Pancreas (tissue), 10 donors: ENCODE measurements around the gene CD46. TPM values are rescaled to one million over a fixed set of nuclear protein-coding genes. Genes with fewer than 3 reads are reported as not detected.

ENCODE experiments used
- ATAC-seq, 4 donors: fragments of 200-7000 bp; cut with Tn5 transposase; one replicate each; pipeline versions ENCODE4 v1.8.0 to v1.9.1; 2020; ENCODE audit warnings: mild to moderate bottlenecking in 4 of 4, moderate library complexity in 4 of 4
- DNase-seq, 6 donors: peaks; one replicate each; pipeline ENCODE4 v3.0.0-alpha.2; 2020
- FAIRE-seq: peaks from 2 replicates; lab custom pipeline; 2012; peaks lifted over from hg19 to GRCh38; lab: Jason Lieb, UNC
- H3K27ac ChIP-seq, 4 donors: fragments of 200-600 bp; sonication (generic); 1 replicate in 3 of 4; 2 replicates in 1 of 4; pipeline versions ENCODE4 v1.5.0 to v1.8.0; 2020
- H3K27me3 ChIP-seq, 4 donors: fragments of 200-600 bp; one replicate each; pipeline ENCODE4 v1.8.0; 2021
- H3K36me3 ChIP-seq, 3 donors: fragments of 200-600 bp; sonication (generic) in 1 of 3; one replicate each; pipeline versions ENCODE4 v1.5.0 to v1.8.0; 2020 to 2021
- H3K4me1 ChIP-seq, 3 donors: fragments of 200-600 bp; one replicate each; pipeline ENCODE4 v1.8.0; 2021
- H3K4me3 ChIP-seq, 4 donors: fragments of 200-600 bp; sonication (generic) in 2 of 4; one replicate each; pipeline versions ENCODE4 v1.5.0 to v1.8.0; 2020 to 2021
- H3K9me3 ChIP-seq, 4 donors: fragments of 200-600 bp; one replicate each; pipeline ENCODE4 v1.8.0; 2021
- CTCF ChIP-seq, 4 donors: fragments of 200-600 bp; sonication (generic) in 3 of 4; IDR thresholded peaks; one replicate each; pipeline versions ENCODE4 v1.5.0 to v1.8.0; 2021; ENCODE audit warnings: antibody characterized with exemption in 4 of 4
- WGBS, 2 donors: extraction: QIAGEN DNeasy Blood & Tissue Kit; methylation state at CpG; one replicate each; pipeline ENCODE4 v1.1.7; 2013; 5-methylcytosine and 5-hydroxymethylcytosine counted together
- intact Hi-C, 3 donors: fragments of 100-400 bp; cut with DNase I; formaldehyde crosslinking; loops; one replicate each; pipeline versions ENCODE4 v1.11.1 to v1.14.2; 2022
- polyA plus RNA-seq, 2 donors: library from polyadenylated mRNA; stranded (reverse); fragments of 200-250 nt; gene quantifications; one replicate each; pipeline ENCODE4 v1.2.3, GENCODE V29; 2013
- total RNA-seq, 6 donors: library from RNA; stranded (reverse); fragmentation: NEBNext Ultra II Directional in 4 of 6; extraction: Animal tissue kit (Norgen Biotek cat#: 25700) in 4 of 6; gene quantifications; one replicate each; pipeline versions ENCODE4 v1.2.1 to v1.2.4, GENCODE V29; 2021 to 2023
- donor health status: healthy with polysubstance abuse.
- donor health status: DM: no; HTN: no; CAD: no; lungs with moderate emphysema.
- donor health status: DM: no; HTN: no; CAD: no.
- donor health status: control.
- donor health status: control.
- donor health status: Bipolar disorder and iron deficiency.
- donor health status: DM: yes; HTN: yes; CAD: no.
- donor health status: DM: no; HTN: no; CAD: no.
- donor health status: DM: no; HTN: no; CAD: no.
- donor health status: DM: yes; HTN: yes; CAD: no.

CD46 gene
- total and polyA plus RNA-seq, 8 donors: 59.8 to 172 (median 116) TPM

- H3K4me3 ChIP-seq: no peak overlapping the region
Observed at GRCh38 chr1:207807326-207807689, 55.5 kb downstream of the CD46 start.

GRCh38 chr1:207807690-207808321 is 56.0 kb downstream of the CD46 start:
- Histone ChIP-seq H3K27me3 (no peaks in the 10 kb centered on the region), H3K4me1 (peaks cover 30 to 53% (median 33%) of the 10 kb centered on the region in 3 donors), H3K36me3 (peaks cover 5 to 89% (median 64%) of the 10 kb centered on the region in 3 donors), H3K9me3 (no peaks in the 10 kb centered on the region), H3K4me3 (no peak overlapping the region), H3K27ac (peak overlapping the region; percentile 0 to 45 (median 30))
- intact Hi-C loops: no loop called here
- ATAC-seq: peak in 3 of 4 donors; percentile 10 to 27 (median 23)
- no peak for FAIRE-seq
- TF ChIP-seq CTCF (IDR thresholded peaks at IDR 0.05): no peak
- DNase-seq: peak in 3 of 6 donors; percentile 38 to 75 (median 59)
- 36 to 38% methylated on average over 13 of the region's 13 CpGs for WGBS, 2 donors

More at GRCh38 chr1:207807326-207807689, 55.5 kb downstream of the CD46 start:
- DNase-seq (peak in 1 of 6 donors; percentile 30), FAIRE-seq (no peak), ATAC-seq (peak in 1 of 4 donors; percentile 1)
- intact Hi-C loops: no loop called here
- WGBS, 2 donors: 58 to 60% methylated on average over 1 of the region's 1 CpG
- Histone ChIP-seq H3K36me3 (peaks cover 5 to 87% (median 60%) of the 10 kb centered on the region in 3 donors), H3K9me3 (no peaks in the 10 kb centered on the region), H3K27ac (peak overlapping the region; percentile 0 to 45 (median 30)), H3K27me3 (no peaks in the 10 kb centered on the region), H3K4me1 (peaks cover 27 to 48% (median 30%) of the 10 kb centered on the region in 3 donors)
- TF ChIP-seq CTCF (IDR thresholded peaks at IDR 0.05): no peak

- peaks cover 35 to 55% (median 39%) of the 10 kb centered on the region in 3 donors for H3K4me1 ChIP-seq
- ATAC-seq (no peak), DNase-seq (peak in 1 of 6 donors; percentile 24), FAIRE-seq (no peak)
- peaks cover 5 to 89% (median 64%) of the 10 kb centered on the region in 3 donors for H3K36me3 ChIP-seq
- H3K27me3 ChIP-seq: no peaks in the 10 kb centered on the region
- no peaks in the 10 kb centered on the region for H3K9me3 ChIP-seq
- intact Hi-C loops: no loop called here
- 40 to 43% methylated on average over 7 of the region's 7 CpGs for WGBS, 2 donors
- H3K27ac ChIP-seq: peak overlapping the region in 2 of 4 donors; percentile 32 to 45
- no peak for TF ChIP-seq CTCF (IDR thresholded peaks at IDR 0.05)
- H3K4me3 ChIP-seq: no peak overlapping the region
Observed at GRCh38 chr1:207808322-207808705, 56.5 kb downstream of the CD46 start.

DNA sequence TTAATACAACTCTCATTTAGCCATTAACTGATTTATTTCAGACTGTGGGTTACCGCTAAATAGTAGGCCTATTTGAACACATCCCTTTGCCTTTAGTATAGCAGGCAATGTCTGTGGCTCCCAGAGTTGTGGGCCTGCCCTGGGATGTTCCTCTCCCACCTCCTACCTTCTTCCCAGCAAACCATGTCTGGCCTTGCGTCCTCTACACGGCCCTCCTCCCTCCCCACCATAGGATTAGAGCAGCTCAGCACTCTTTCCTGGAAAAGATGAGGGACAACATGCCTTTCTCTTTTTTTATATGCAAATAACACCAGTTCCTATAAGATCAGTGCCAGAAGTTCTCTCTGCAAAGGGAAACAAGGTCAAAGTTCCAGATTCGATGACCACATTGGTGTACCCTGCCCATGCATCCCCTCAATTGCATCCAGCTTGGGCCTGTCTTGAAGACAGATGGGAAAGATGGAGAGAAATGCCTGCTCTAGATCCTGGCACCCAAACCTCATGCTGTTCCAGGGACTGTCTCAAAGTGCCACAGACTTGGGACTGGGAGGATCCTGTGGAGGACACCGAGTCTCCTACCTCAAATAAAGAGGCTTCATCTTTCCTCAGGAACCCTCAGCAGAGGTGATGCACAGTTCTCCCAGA is 57.2 kb downstream of the CD46 start:
- FAIRE-seq (no peak), ATAC-seq (no peak), DNase-seq (no peak)
- intact Hi-C loops: no loop called here
- no peak for TF ChIP-seq CTCF (IDR thresholded peaks at IDR 0.05)
- Histone ChIP-seq H3K36me3 (peaks cover 5 to 89% (median 61%) of the 10 kb centered on the region in 3 donors), H3K27me3 (no peaks in the 10 kb centered on the region), H3K4me3 (no peak overlapping the region), H3K9me3 (no peaks in the 10 kb centered on the region), H3K27ac (no peak overlapping the region), H3K4me1 (peaks cover 42 to 57% (median 46%) of the 10 kb centered on the region in 3 donors)
- 55 to 62% methylated on average over 5 of the region's 5 CpGs for WGBS, 2 donors
